GM19099 (cell line): Measurements from ENCODE around the gene FOXO6.

Experiments used
- POLR2A ChIP-seq: IDR thresholded peaks from 3 replicates; pipeline ENCODE4 v1.6.1; 2011; ENCODE audit warnings: low read depth; ENCODE audit not compliant: insufficient read length; ENCODE audit errors: extremely low read depth

Gene FOXO6

GRCh38 chr1:41409825-41410224 is 48.6 kb downstream of the FOXO6 start:
- no peak for TF ChIP-seq POLR2A

- TF ChIP-seq POLR2A: no peak
These were observed 49.2 kb downstream of the FOXO6 start for GRCh38 chr1:41410462-41410861.

DNA sequence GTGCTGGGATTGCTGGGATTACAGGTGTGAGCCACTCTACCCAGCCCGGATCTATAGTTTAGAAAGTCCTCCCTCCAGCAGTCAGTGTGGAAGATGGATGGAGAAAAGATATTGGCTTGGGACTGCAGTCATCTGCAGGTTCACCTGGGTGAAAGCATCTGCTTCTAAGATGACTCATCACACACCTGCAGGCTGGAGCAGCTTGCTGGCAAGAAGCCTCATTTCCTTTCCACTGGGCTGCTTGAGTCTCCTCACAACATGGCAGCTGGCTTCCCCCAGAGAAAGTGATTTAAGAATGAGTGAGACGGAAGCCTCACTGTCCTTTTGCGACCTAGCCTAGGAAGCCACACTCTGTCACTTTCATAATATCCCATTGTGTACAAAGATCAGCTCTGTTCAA is 50.0 kb downstream of the FOXO6 start:
- TF ChIP-seq POLR2A: no peak

GRCh38 chr1:41412748-41413147 is 51.5 kb downstream of the FOXO6 start:
- no peak for TF ChIP-seq POLR2A

GRCh38 chr1:41413748-41414281 is 52.6 kb downstream of the FOXO6 start:
- TF ChIP-seq POLR2A: no peak

GRCh38 chr1:41414296-41414695 is 53.1 kb downstream of the FOXO6 start:
- TF ChIP-seq POLR2A: no peak

- TF ChIP-seq POLR2A: no peak
These were observed 53.6 kb downstream of the FOXO6 start for GRCh38 chr1:41414716-41415306.

GRCh38 chr1:41416081-41416480 is 54.8 kb downstream of the FOXO6 start:
- no peak for TF ChIP-seq POLR2A

DNA sequence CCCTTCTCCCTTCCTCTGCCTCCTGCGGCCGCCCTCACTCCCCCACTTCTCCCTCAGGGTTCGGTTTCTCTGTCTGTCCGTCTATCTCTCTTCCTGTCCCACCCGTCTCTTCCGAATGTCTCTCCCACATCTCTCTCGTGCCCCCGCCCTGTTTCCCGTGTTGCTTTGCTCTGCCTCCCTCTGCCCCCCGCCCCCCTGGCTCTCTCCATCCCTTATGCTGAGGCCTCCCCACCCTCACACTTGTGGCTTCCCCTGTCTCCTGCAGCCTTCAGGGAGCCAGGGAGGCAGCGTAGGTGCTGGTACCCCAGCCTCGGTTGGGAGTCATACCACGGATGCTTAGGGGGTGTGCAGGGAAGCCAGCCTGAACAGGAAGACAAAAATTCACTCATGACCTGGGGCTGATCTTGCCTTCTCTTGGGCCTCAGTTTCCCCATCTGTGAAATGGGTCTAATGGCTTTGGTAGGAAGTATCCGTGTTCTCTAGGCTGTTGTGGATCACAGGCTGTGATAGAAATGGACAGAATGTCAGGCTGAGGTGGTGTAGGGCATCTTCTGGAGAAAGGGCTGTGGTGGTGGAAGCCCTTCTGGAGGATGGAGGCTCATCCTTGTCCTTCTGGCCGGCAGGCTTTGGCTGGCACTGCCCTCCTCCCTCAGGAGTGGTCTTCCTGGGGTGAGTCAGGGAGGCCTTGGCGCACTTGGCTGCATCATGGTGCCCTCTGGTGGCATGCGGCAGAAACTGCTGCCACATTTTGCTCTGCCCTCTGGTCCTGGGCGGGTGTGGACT is 55.5 kb downstream of the FOXO6 start:
- no peak for TF ChIP-seq POLR2A

DNA sequence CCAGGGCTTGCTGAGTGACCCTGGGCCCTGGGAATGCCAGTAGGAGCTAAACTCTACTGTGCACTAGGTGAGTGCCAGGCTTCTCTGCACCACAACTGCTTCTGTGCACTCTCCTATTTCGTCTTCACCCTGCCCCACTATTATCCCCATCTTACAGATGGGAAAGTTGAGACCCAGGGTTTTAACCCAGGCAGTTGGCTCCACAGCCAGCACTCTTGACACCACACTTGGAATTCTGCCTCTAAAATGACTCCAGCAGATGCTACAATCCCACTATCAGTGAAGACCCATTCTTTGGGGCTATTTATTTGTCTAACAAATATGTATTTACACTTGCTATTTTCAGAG is 56.1 kb downstream of the FOXO6 start:
- TF ChIP-seq POLR2A: no peak

DNA sequence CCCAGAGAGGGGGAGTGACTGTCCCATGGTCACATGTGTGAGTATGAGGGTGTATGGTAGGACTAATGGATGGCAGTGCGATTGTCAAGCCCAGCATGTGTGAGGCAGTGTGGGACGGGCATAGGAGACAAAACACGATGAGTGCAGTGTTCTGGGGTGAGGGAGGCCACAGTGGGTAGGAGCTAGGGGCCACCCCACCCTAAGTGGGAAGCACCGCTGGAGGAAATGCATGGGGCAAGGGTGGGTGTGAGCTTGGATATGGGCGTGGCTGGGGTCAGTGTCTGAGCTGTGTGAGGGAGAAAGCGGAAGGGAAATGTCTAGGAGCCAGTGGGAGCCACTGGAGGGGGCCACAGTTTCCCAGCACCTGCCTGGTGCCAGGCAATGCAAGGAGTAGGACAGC is 56.5 kb downstream of the FOXO6 start:
- TF ChIP-seq POLR2A: no peak

DNA sequence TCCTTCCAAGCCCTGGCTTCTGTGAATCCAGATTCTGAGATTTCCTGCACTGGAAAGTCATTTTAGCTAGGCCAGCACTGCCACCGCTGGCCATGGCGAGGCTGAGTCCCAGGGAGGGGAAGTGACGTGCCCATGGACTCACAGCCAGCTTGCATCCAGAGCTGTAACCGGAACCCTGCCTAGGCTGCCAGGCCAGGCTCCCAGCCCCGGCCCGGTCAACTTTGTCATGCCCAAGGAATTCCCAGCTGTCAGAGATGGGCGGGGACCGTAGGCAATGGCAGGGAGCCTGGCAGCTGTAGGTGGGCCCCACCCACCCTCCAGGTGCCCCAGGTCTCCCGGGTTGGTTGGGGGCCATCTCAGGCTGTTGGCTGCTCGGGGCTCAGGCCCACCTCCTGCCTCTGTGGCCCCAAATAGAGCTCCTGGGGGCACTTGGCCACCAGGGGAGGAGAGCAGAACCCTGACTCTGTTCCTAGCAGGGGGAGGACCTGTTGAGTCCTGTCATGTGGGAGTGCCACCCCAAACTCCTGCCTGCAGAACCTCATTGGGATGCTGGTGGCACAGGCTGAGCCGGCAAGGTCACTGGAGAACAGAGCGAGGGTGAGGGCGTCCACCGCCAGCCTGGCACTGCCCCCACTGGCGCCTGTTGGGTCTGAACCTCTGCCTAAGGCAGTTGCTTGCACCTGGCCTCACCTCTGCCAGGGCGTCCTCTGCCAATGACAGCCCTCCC is 57.8 kb downstream of the FOXO6 start:
- TF ChIP-seq POLR2A: no peak

DNA sequence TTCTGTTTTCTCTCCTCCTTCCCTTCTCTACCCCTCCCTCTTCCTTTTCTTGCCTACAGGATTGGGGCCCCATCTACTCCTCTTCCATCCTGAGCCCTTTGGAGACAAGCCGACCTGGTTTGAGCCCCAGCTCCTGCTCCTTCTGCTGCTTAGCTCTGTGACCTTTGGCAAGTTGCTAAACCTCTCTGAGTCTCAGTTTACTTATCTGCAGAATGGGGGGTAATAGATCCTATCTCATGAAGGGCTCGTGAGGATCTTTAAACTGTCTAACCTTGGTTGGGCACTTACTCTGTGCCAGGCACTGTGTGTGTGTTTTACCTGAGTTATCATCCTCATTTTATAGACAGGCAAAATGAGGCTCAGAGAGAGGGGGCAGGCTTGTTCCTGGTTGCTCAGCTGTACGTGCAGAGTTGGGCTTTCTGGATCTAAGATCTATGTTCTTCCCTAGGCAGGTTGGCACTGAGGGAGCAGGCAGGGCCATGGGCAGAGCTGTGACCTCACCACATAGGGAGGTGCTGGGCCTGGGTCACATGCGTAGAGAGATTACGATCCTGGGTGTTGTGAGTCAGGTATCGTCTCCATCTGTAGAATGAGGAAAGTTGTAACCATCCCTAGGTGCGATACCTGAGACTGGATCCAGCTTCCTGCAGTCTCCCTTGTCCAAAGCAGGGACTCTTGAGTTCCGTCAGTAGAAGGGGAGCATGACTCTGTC is 58.5 kb downstream of the FOXO6 start:
- TF ChIP-seq POLR2A: no peak

DNA sequence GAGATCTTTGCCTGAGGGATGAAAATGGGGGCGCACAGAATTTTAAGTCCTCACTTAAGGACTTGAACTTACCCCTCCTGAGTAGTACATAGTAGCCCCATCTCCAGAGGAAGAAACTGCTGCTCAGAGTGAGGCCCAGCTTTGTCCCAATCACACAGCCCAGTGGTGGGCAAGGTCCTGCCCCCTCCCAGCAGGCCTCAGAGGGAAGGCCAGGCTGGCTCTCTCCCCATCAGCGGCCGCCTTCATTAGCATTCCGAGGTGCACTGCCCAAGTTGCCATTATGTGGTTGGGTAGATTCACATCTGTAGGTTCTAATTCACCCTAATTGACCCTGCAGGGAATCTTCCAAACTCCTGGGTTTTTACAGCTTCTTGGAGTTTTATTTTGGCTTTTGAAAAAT is 59.1 kb downstream of the FOXO6 start:
- TF ChIP-seq POLR2A: no peak

DNA sequence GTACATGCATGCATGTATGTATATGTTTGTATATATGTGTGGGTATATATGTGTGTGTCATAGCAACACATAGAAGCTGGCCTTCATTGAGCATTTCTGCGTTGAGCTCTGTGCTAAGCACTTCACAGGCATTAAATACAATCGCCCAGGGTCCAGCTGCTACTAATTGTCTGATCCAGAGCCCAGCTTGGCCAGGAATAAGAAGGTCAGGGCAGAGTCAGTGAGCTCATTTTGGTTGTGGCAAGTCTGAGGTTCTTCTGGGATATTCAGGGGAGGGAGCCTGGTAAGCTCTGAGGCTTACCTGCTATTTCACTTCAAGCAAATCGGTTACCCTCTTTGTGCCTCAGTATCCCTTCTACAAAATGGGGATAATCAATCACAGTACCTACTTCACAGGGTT is 59.6 kb downstream of the FOXO6 start:
- TF ChIP-seq POLR2A: no peak
